Adrenal gland (tissue), 5 donors: ENCODE measurements around the gene HOMER2.

Experiments used
- CTCF ChIP-seq, 6 experiments: fragments of 450-650 bp in 4 of 6; fragments of 200-600 bp in 2 of 6; sonication (generic) in 1 of 6; IDR thresholded peaks; 1 replicate in 5 of 6; 2 replicates in 1 of 6; pipeline versions ENCODE4 v1.5.1 to v1.8.0; 2016 to 2021; ENCODE audit warnings: antibody characterized with exemption in 6 of 6, mild to moderate bottlenecking in 2 of 6, moderate library complexity in 1 of 6
- POLR2A ChIP-seq, 2 donors: fragments of 450-650 bp; IDR thresholded peaks; one replicate each; pipeline ENCODE4 v1.6.1; 2017; ENCODE audit warnings: antibody characterized with exemption in 2 of 2, mild to moderate bottlenecking in 2 of 2, moderate library complexity in 1 of 2
- donor health status: DM: no; HTN: no; CAD: no.

DNA sequence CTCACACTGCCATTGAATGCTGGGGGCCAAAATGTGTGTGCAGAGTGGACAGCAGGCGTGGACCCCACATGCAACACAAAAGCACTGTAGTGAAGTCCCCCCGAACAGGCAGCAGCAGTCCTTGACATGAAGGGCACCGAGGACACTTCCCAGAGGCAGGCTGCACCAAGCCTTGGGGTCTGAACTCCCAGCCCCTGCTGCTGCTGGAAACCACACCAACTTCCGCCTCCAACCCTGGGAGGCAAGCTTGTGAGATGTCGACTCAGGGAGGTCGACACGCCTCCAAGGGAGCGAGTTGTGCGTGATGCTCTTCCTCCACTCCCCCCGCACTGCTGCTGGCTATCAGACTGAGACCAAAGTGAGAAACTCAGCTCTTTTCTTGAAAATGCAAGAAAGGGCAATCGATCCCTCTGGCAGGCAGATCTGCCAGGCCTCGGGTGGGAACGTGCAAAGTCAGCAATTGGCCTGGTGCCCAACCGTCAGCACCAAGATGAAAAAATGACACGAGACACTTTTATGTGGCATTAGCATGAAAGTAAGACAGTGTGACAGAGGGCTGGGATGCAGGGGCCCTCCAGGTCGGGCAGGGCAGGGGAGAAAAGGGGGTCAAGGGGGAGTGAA, 99.5 kb downstream of the HOMER2 start:
- no peak for TF ChIP-seq CTCF (IDR thresholded peaks at IDR 0.05)
- TF ChIP-seq POLR2A (IDR thresholded peaks at IDR 0.05) = no peak
